WTC11 (cell line): ENCODE data around the gene RFC3. TPM values are rescaled to one million over a fixed set of nuclear protein-coding genes. Genes with fewer than 3 reads are reported as not detected.

Source experiments
- ATAC-seq: fragments of 200-7000 bp; cut with Tn5 transposase; 2 replicates; pipeline ENCODE4 v1.10.0; 2021; ENCODE audit warnings: mild to moderate bottlenecking, moderate library complexity
- CTCF ChIA-PET: fragments of 300-600 bp; sonication (Branson Sonifier 250); formaldehyde crosslinking; loops from one replicate; lab custom pipeline; 2021; ENCODE audit warnings: antibody characterized with exemption; lab: Charles Lee
- POLR2A ChIA-PET: fragments of 350-600 bp; sonication (Branson Sonifier 250); formaldehyde crosslinking; loops from one replicate; lab custom pipeline; 2021; ENCODE audit warnings: antibody characterized with exemption; lab: Charles Lee
- DNase-seq: peaks from one replicate; pipeline ENCODE4 v3.0.0; 2021; ENCODE audit warnings: low spot score
- H3K27ac Mint-ChIP-seq: 2 replicates; pipeline ENCODE4 v1.8.0; 2021; ENCODE audit warnings: mixed read lengths
- H3K27me3 Mint-ChIP-seq: 2 replicates; pipeline ENCODE4 v1.8.0; 2021; ENCODE audit warnings: low read depth, mild to moderate bottlenecking, moderate library complexity, mixed read lengths
- H3K36me3 Mint-ChIP-seq: 2 replicates; pipeline ENCODE4 v1.8.0; 2021; ENCODE audit warnings: mixed read lengths
- H3K4me1 Mint-ChIP-seq: 2 replicates; pipeline ENCODE4 v1.8.0; 2022; ENCODE audit warnings: mixed read lengths
- H3K4me3 Mint-ChIP-seq: 2 replicates; pipeline ENCODE4 v1.8.0; 2021; ENCODE audit warnings: mild to moderate bottlenecking, moderate library complexity, mixed read lengths
- H3K9me3 Mint-ChIP-seq: 2 replicates; pipeline ENCODE4 v1.8.0; 2021; ENCODE audit warnings: mixed read lengths
- AR ChIP-seq: fragments of 250-450 bp; sonication (Bioruptor Pico); IDR thresholded peaks from 2 replicates; pipeline ENCODE4 v1.9.0; 2021; ENCODE audit warnings: mild to moderate bottlenecking
- ATF2 ChIP-seq: sonication (generic); formaldehyde crosslinking; IDR thresholded peaks from 2 replicates; pipeline ENCODE4 v1.8.1; 2022; ENCODE audit warnings: low read depth, missing genetic modification reagents, borderline replicate concordance
- ATF3 ChIP-seq: sonication (generic); formaldehyde crosslinking; conservative IDR thresholded peaks from 2 replicates; pipeline ENCODE4 v1.8.1; 2022; ENCODE audit warnings: mild to moderate bottlenecking, missing genetic modification reagents
- ERG ChIP-seq: fragments of 250-450 bp; sonication (Bioruptor Pico); IDR thresholded peaks from 2 replicates; pipeline ENCODE4 v1.8.0; 2021; ENCODE audit warnings: mild to moderate bottlenecking
- ETV6 ChIP-seq: sonication (generic); formaldehyde crosslinking; IDR thresholded peaks from 2 replicates; pipeline ENCODE4 v1.8.1; 2022; ENCODE audit warnings: mild to moderate bottlenecking, missing genetic modification reagents
- FOXP1 ChIP-seq: sonication (generic); formaldehyde crosslinking; IDR thresholded peaks from 2 replicates; pipeline ENCODE4 v1.8.0; 2022; ENCODE audit warnings: missing genetic modification reagents, mild to moderate bottlenecking, moderate library complexity, borderline replicate concordance
- GTF2I ChIP-seq: fragments of 250-450 bp; sonication (Bioruptor Pico); conservative IDR thresholded peaks from 2 replicates; pipeline ENCODE4 v1.4.0; 2021; ENCODE audit warnings: mild to moderate bottlenecking
- HMGA2 ChIP-seq: fragments of 250-450 bp; sonication (Bioruptor Pico); IDR thresholded peaks from 2 replicates; pipeline ENCODE4 v1.4.0; 2021; ENCODE audit warnings: mild to moderate bottlenecking, moderate library complexity
- HMGXB4 ChIP-seq: sonication (generic); formaldehyde crosslinking; IDR thresholded peaks from 2 replicates; pipeline ENCODE4 v1.8.1; 2023; ENCODE audit warnings: mild to moderate bottlenecking, moderate library complexity, missing genetic modification reagents
- IRF2 ChIP-seq: sonication (generic); formaldehyde crosslinking; IDR thresholded peaks from 2 replicates; pipeline ENCODE4 v1.8.0; 2022; ENCODE audit warnings: low read depth, missing genetic modification reagents, borderline replicate concordance
- NFYB ChIP-seq: sonication (generic); formaldehyde crosslinking; conservative IDR thresholded peaks from 2 replicates; pipeline ENCODE4 v1.8.0; 2022; ENCODE audit warnings: low read depth, missing genetic modification reagents
- NR2C2 ChIP-seq: sonication (generic); formaldehyde crosslinking; IDR thresholded peaks from 2 replicates; pipeline ENCODE4 v1.8.0; 2022; ENCODE audit warnings: mild to moderate bottlenecking, missing genetic modification reagents
- RELA ChIP-seq: sonication (generic); formaldehyde crosslinking; IDR thresholded peaks from 2 replicates; pipeline ENCODE4 v1.8.1; 2022; ENCODE audit warnings: missing genetic modification reagents, mild to moderate bottlenecking, borderline replicate concordance
- TP53 ChIP-seq: sonication (generic); formaldehyde crosslinking; IDR thresholded peaks from 2 replicates; pipeline ENCODE4 v1.8.1; 2023; ENCODE audit warnings: mild to moderate bottlenecking, missing genetic modification reagents
- ZNF232 ChIP-seq: sonication (generic); formaldehyde crosslinking; IDR thresholded peaks from 2 replicates; pipeline ENCODE4 v1.8.0; 2022; ENCODE audit warnings: mild to moderate bottlenecking, missing genetic modification reagents
- ZNF532 ChIP-seq: fragments of 250-450 bp; sonication (Bioruptor Pico); IDR thresholded peaks from 2 replicates; pipeline ENCODE4 v1.9.0; 2021; ENCODE audit warnings: mild to moderate bottlenecking, borderline replicate concordance
- total RNA-seq: library from RNA; stranded (reverse); gene quantifications from 3 replicates; pipeline ENCODE4 v1.2.3, GENCODE V29; 2021

The RFC3 gene
- total RNA-seq, 1 experiment from 2014 or later = 37.0 TPM

- POLR2A ChIA-PET = no interaction called here
Measured at GRCh38 chr13:33784738-33785137, 33.2 kb upstream of the RFC3 start.

GRCh38 chr13:33785384-33785783 lies 32.6 kb upstream of the RFC3 start:
- DNase-seq (no peak), ATAC-seq (no peak)
- H3K9me3 Mint-ChIP-seq = peaks cover 21% of the 10 kb centered on the region
- H3K4me3 Mint-ChIP-seq = no peak overlapping the region
- TF ChIP-seq ETV6 (CRISPR knock-in tag) (no peak), ZNF232 (no peak), RELA (CRISPR knock-in tag) (no peak), NR2C2 (no peak), TP53 (CRISPR knock-in tag) (no peak), HMGXB4 (no peak), NFYB (CRISPR knock-in tag) (no peak), ERG (CRISPR knock-in tag) (no peak), HMGA2 (CRISPR knock-in tag) (no peak), ZNF532 (no peak), ATF3 (CRISPR knock-in tag) (no peak), AR (CRISPR knock-in tag) (no peak), ATF2 (CRISPR knock-in tag) (no peak), IRF2 (no peak)
- H3K4me1 Mint-ChIP-seq = peaks cover 7% of the 10 kb centered on the region
- ChIA-PET CTCF (no interaction called here), POLR2A (no interaction called here)
- H3K36me3 Mint-ChIP-seq = peaks cover 5% of the 10 kb centered on the region
- no peak overlapping the region for H3K27ac Mint-ChIP-seq
- no peaks in the 10 kb centered on the region for H3K27me3 Mint-ChIP-seq

More at GRCh38 chr13:33784738-33785137, 33.2 kb upstream of the RFC3 start:
- 0 out of 2 replicates have a peak, but pooled peaks have one; percentile 35 for TF ChIP-seq GTF2I
- TF ChIP-seq FOXP1 (CRISPR knock-in tag) = no peak
- DNase-seq = no peak
- no peak for ATAC-seq
- CTCF ChIA-PET = no interaction called here
- H3K4me1 Mint-ChIP-seq = peaks cover 3% of the 10 kb centered on the region
- H3K27me3 Mint-ChIP-seq = no peaks in the 10 kb centered on the region
- no peak overlapping the region for H3K4me3 Mint-ChIP-seq
- peaks cover 27% of the 10 kb centered on the region for H3K9me3 Mint-ChIP-seq
- peaks cover 5% of the 10 kb centered on the region for H3K36me3 Mint-ChIP-seq
- H3K27ac Mint-ChIP-seq = no peak overlapping the region
